RKO (cell line): ENCODE results near the gene KRTAP10-3.
"Not testable (repeated sequence)": the region's sequence is repeated elsewhere in the genome, so short reads cannot be mapped to it uniquely, and the experiment has no call there.

Experiments
- DNase-seq: peaks from one replicate; pipeline ENCODE4 v3.0.0-alpha.2; 2016; ENCODE audit warnings: low spot score

KRTAP10-3 gene

GRCh38 chr21:44590311-44590721 lies 31.7 kb upstream of the KRTAP10-3 start:
- no peak for DNase-seq

DNA sequence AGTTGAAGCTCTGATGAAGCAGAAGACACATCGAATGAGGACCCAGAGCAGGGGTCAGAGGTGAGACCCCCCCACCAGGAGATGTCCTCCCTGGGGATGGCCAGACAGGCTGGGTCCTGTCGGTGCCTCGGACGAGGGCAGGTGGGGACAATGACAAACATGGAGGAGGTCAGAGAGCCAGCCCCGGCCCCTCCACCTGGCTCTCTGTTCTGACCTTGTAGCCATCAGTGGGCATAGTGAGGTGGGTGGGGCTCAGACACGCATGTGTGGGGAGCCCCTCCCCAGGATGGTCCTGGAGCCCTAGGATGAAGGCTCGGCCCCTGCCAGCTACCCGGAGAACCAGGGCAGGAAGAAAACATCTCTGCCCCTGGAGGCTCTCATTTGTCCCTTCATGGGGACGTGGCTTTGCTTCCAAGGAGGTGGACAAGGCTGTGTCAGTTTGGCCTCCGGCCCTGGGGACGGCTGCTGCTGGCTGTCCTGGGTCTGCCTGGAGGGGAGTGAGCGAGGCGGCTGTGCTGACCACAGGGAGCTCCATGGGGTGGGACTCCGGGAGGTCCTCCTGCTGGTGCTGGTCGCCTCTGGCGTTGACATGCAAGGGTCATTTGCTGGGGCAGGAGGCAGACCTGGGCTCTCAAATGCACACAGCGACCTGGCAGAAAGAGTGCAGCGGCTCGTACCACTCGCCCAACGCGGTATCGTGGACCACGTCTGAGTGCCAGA lies 31.2 kb upstream of the KRTAP10-3 start:
- no peak for DNase-seq

DNA sequence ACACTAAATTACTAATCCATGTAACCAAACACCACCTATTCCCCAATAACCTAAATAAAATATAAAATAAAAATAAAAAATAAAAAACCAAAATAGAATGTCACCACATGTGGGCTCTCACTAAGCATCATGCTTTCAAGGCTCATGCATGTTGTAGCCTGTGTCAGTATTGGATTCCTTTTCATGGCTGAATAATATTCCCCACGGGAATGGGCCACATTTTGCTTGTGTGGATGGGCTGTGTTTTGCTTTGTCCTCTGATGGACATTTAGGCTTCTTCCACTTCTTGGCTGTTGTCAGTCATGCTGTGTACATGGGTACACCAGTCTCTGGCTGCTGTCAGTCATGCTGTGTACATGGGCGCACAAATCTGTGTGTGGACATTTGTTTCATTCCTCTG lies 30.5 kb upstream of the KRTAP10-3 start:
- no peak for DNase-seq

GRCh38 chr21:44585892-44586291 lies 27.3 kb upstream of the KRTAP10-3 start:
- DNase-seq: no peak

DNA sequence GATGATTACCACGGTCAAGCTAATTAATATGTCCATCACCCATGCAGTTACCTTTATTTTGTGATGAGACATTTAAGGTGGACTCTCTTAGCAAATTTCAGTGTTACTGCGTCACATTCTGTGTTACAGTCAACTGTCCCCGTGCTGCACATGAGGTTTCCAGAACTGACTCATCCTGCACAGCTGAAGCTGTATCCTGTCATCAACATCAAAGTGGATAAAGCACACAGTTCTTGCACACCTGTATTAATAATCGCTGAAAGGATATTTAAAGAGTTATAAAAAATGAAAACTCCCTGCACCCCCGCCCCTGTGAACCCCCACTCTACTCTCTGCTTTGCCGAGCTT lies 25.2 kb upstream of the KRTAP10-3 start:
- DNase-seq: peak; percentile 14

GRCh38 chr21:44583089-44583799 lies 24.6 kb upstream of the KRTAP10-3 start:
- no peak for DNase-seq

DNA sequence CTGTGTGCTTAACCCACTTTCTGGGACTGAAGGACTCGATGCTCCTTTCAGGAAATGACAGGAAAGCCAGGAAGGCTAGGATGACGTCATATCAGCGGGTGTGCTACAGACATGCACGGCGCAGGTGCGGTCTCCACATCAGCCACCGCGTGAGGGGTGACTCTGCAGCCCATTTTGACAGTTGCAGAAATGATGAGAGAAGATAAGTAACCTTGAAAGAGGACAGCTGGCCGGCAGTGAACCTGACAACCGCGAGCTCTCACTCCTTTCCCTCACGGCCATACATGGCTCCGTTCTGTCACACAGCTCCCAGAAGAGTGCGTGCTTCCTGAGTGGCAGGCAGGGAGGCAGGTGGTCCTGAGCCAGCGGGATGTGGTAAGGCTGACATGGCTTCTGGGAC lies 23.5 kb upstream of the KRTAP10-3 start:
- DNase-seq: no peak

DNA sequence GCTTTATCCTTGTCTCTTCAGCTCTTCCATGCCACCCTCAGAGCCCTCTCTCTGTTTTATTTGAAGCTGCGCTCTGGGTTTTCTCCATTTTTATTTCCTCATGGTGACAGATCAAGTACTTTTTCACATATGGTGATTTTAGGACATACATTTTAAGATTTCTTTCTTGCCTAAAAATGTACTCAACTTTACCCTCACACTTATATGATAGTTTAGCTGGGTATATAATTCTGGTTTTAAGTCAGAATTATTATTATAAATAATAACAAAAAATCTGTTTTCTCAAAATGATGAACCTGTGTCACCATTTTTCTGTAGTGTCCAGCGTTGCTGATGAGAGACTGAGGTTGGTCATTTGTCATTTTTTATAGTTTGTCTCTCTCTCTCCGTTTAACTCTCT lies 22.6 kb upstream of the KRTAP10-3 start:
- no peak for DNase-seq

GRCh38 chr21:44580231-44580821 lies 21.7 kb upstream of the KRTAP10-3 start, which contains the start of gene KRTAP10-5:
Gene KRTAP10-5, minus strand, starts transcription at chr21:44580604. Its CDS starts 26 bp downstream, at chr21:44580578.
- not testable (repeated sequence) for DNase-seq

- DNase-seq: no peak
Observed at GRCh38 chr21:44579833-44580144, 21.2 kb upstream of the KRTAP10-3 start.

DNA sequence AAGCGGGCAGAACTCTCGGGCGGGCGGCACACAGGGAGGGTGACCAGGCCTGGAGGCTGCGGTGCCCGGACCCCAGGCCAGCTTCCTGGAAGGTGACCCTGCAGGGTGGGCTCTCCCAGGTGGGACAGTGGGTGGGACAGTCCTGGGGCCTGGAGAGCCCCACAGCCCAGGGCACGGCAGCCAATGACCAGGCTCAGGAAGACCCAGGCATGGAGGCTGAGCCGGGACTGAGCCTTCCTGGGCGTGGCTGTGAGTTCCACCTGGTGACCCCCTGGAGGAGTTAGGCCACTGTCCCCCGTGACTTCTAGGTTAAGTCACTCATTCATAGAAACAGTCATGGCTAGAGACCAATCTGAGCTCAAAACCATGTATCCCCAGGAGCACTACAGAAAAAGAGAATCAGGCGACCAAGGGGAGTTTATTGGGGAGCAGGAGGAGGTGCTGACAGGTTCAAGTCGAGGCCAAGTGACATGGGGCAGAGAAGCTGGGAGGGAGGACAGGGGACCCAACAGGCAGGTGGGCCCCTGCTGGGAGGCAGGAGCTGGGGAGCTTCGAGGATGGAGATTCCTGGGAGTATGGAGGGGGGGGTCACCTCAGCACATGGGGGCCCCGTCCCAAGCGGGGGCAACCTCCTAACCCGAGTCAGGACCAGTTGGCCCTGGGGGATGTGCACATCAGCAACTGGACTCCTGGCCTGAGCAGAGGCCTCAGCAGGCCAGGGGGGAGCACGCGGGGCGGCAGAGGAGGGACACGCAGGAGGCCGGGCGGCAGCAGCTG lies 20.6 kb upstream of the KRTAP10-3 start:
- DNase-seq: no peak

GRCh38 chr21:44578371-44579055 lies 19.9 kb upstream of the KRTAP10-3 start:
- DNase-seq: no peak

GRCh38 chr21:44576025-44576420 lies 17.4 kb upstream of the KRTAP10-3 start:
- no peak for DNase-seq

GRCh38 chr21:44575307-44576024 lies 16.9 kb upstream of the KRTAP10-3 start:
- no peak for DNase-seq

DNA sequence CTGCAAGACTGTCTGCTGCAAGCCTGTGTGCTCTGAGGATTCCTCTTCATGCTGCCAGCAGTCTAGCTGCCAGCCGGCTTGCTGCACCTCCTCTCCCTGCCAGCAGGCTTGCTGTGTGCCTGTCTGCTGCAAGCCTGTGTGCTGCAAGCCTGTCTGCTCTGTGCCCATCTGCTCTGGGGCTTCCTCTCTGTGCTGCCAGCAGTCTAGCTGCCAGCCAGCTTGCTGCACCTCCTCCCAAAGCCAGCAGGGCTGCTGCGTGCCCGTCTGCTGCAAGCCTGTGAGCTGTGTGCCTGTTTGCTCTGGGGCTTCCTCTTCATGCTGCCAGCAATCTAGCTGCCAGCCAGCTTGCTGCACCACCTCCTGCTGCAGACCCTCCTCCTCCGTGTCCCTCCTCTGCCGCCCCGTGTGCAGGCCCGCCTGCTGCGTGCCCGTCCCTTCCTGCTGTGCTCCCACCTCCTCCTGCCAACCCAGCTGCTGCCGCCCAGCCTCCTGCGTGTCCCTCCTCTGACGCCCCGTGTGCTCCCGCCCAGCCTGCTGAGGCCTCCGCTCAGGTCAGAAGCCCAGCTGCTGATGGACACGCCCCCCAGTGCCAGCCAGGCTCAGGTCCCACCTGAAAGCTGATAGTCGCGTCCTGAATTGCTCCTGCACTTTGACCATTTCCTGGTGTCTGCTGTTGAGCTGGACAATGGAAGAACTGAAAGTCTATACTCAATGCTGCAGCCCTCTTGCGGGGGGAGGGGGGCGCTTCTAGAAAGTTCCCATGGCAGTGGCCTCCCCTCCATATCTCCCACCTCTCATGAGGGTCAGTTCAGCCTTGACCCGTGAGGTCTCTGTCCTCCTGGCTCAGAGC lies 16.1 kb upstream of the KRTAP10-3 start:
- peak; percentile 9 for DNase-seq

- DNase-seq: not testable (repeated sequence)
Observed at GRCh38 chr21:44573630-44574456, 15.2 kb upstream of the KRTAP10-3 start, which contains the start of gene KRTAP10-4. Gene KRTAP10-4, plus strand, starts transcription at chr21:44573729. Its CDS starts 30 bp downstream, at chr21:44573759.

DNA sequence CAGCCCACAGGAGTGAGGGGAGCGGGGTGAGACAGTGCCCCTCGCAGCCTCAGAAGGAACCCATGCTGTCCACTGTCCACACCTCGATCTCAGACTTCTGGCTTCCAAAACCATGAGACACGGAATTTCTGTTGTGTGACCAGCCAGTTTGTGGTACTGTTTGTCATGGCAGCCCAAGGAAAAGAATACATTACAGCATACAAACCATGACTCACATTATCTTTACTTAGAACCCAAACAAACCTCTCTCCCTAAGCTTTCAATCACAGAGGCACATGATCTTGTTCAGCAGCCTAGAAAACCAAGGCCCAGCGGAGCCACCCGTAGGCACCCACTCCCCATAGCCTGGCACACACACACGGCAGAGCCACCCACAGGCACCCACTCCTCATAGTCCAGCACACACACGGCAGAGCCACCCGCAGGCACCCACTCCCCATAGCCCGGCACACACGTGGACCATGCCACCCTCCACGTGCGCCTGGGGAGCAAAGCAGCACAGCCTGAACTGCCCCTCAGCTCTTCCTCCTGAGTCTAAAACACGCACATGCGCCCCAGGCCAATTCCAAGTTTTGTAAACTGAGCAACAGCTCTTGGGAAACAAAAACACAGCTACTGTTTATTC lies 14.5 kb upstream of the KRTAP10-3 start:
- peak; percentile 20 for DNase-seq

- DNase-seq: no peak
Observed at GRCh38 chr21:44571844-44572782, 13.5 kb upstream of the KRTAP10-3 start.
